ENCODE results near the gene RHOG.

The RHOG gene

DNA sequence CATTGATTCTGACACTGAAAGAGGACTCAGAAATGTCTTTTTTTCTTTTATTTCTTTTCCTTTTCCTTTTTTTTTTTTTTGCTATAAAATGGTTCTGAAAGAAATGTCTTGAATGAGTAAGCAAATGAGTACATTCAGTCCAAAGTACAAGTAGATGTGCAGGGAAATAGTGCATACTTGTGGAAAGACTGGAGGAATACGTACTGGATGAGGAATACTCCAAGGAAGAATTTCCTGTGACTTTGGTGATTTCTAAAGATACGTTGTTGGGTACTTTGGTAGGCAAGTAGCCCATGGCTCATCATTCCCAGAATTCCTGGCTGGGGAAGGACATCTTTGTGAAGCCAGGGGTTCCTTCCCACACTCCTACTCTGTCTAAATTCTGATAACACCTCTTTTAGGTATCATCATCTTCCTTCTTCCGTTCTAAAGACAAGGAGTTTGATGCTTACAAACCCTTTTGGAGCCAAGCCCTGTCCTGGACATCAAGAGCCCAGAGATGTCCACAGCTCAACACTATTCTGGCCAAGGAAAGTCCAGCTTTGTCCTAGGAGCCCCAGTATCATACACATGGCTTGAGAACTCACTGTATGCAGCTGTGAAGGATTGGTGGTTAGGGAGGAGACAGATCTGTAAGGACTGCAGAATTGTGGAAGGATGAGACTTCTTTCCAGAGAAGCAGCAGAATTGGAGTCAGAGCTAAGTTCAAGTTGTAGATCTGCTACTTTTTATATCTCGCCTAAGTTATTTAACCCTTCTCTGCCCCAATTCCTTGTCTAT, 38.6 kb downstream of the RHOG start:
- TF ChIP-seq, protein P1, sequence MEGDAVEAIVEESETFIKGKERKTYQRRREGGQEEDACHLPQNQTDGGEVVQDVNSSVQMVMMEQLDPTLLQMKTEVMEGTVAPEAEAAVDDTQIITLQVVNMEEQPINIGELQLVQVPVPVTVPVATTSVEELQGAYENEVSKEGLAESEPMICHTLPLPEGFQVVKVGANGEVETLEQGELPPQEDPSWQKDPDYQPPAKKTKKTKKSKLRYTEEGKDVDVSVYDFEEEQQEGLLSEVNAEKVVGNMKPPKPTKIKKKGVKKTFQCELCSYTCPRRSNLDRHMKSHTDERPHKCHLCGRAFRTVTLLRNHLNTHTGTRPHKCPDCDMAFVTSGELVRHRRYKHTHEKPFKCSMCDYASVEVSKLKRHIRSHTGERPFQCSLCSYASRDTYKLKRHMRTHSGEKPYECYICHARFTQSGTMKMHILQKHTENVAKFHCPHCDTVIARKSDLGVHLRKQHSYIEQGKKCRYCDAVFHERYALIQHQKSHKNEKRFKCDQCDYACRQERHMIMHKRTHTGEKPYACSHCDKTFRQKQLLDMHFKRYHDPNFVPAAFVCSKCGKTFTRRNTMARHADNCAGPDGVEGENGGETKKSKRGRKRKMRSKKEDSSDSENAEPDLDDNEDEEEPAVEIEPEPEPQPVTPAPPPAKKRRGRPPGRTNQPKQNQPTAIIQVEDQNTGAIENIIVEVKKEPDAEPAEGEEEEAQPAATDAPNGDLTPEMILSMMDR (IDR thresholded peaks at IDR 0.05): no peak
- H3K27ac Mint-ChIP-seq: peak overlapping the region; percentile 96
- no peak for DNase-seq
- no peaks in the 10 kb centered on the region for H3K27me3 Mint-ChIP-seq (ENCODE audit: low read depth, poor library complexity)
- H3K9me3 Mint-ChIP-seq: peaks cover 5% of the 10 kb centered on the region
- no peaks in the 10 kb centered on the region for H3K36me3 Mint-ChIP-seq (ENCODE audit: low read depth)
- peaks cover 13% of the 10 kb centered on the region for H3K4me1 Mint-ChIP-seq
- H3K4me3 Mint-ChIP-seq: no peak overlapping the region

DNA sequence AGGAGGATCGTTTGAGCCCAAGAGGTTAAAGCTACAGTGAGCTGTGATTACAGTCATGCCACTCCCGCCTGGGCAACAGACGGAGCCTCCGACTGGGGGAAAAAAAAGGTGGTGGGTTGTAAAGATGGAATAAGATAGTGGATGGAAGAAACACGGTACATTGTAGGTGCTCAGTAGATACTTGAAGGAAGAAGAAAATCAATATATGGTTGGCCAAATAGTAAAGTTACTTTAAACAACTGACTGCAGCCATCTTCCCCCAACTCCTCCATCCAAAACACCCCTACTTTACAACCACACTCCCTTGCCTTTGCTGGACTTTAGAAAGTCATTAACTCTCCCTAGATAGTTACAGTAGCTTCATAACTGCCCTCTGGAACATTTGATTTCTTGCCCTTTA, 40.9 kb downstream of the RHOG start:
- peaks cover 5% of the 10 kb centered on the region for H3K9me3 Mint-ChIP-seq

DNA sequence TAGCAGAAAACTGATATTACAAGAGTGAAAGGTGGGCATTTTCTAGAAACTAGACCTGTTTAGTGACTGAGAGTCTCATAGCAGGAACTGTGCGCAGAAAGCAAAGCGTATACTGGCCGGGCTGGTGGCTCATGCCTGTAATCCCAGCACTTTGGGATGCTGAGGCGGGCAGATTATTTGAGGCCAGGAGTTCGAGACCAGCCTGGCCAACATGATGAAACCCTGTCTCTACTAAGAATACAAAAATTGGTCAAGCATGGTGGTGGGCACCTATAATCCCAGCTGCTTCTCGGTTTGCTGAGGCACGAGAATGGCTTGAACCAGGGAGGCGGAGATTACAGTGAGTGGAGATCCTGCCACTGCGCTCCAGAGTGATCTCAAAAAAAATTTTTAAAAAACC, 41.6 kb downstream of the RHOG start:
- Mint-ChIP-seq H3K9me3 (peaks cover 5% of the 10 kb centered on the region), H3K36me3 (ENCODE audit: low read depth) (peaks cover 22% of the 10 kb centered on the region), H3K27ac (no peak overlapping the region), H3K27me3 (ENCODE audit: low read depth, poor library complexity) (no peaks in the 10 kb centered on the region), H3K4me1 (peaks cover 29% of the 10 kb centered on the region), H3K4me3 (no peak overlapping the region)
- DNase-seq: no peak
- TF ChIP-seq, protein P1 (IDR thresholded peaks at IDR 0.05): no peak

More for the DNA sequence above, 40.9 kb downstream of the RHOG start:
- no peak overlapping the region for H3K27ac Mint-ChIP-seq
- H3K36me3 Mint-ChIP-seq (ENCODE audit: low read depth): peaks cover 15% of the 10 kb centered on the region
- no peak overlapping the region for H3K4me3 Mint-ChIP-seq
- DNase-seq: no peak
- H3K4me1 Mint-ChIP-seq: peaks cover 31% of the 10 kb centered on the region
- TF ChIP-seq, protein P1 (IDR thresholded peaks at IDR 0.05): no peak
- H3K27me3 Mint-ChIP-seq (ENCODE audit: low read depth, poor library complexity): no peaks in the 10 kb centered on the region

DNA sequence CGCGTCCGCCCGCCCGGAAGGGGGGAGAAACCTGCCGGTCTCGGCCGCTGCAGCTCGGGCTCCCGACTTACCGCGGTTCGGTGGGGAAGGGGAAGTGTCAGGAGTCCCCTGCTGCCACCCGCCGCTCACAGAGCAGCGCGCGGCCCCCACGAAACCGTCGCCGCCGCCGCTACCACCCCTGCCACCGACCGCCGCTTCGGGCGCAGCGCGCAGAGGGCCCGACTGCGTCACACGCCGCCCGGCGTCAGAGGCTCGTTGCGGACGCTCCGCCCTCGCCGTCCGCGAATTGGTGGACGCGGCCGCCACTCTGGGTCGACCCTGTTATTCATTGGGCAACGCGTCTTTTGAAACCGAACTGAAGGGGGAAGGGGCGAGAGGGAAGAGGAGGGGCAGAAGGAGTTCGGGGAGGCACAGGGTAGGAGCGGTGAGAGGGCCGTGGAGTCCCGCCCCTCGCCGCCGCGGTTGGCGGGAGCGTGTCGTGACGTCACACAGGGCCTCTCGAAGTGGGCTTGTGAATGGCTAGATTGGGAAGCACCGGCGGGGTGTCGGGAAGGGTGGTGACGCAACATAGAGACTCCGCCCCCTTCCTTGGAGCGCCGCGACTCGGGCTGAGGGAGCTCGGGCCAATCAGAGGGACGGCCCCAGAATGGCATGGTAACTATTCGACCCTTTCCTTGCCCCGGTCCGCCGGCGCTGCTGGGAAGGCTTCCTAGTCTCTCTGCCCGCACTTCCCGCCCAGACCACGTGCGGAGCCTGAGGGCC, 43.2 kb downstream of the RHOG start, which contains the start of gene NUP98:
Gene NUP98, minus strand, starts transcription at position 226 of the 762 bp plus-strand sequence. CDS start 15,437 bp downstream, outside the sequence.
- H3K9me3 Mint-ChIP-seq: peaks cover 5% of the 10 kb centered on the region
- H3K27me3 Mint-ChIP-seq (ENCODE audit: low read depth, poor library complexity): no peaks in the 10 kb centered on the region
- H3K27ac Mint-ChIP-seq: peak within 1 kb of the TSS; percentile 98
- H3K36me3 Mint-ChIP-seq (ENCODE audit: low read depth): peaks cover 39% of the 10 kb centered on the region
- H3K4me1 Mint-ChIP-seq: peaks cover 25% of the 10 kb centered on the region
- TF ChIP-seq, protein P1 (IDR thresholded peaks at IDR 0.05): no peak
- peak within 1 kb of the TSS; percentile 94 for H3K4me3 Mint-ChIP-seq
- peak; percentile 99 for DNase-seq

DNA sequence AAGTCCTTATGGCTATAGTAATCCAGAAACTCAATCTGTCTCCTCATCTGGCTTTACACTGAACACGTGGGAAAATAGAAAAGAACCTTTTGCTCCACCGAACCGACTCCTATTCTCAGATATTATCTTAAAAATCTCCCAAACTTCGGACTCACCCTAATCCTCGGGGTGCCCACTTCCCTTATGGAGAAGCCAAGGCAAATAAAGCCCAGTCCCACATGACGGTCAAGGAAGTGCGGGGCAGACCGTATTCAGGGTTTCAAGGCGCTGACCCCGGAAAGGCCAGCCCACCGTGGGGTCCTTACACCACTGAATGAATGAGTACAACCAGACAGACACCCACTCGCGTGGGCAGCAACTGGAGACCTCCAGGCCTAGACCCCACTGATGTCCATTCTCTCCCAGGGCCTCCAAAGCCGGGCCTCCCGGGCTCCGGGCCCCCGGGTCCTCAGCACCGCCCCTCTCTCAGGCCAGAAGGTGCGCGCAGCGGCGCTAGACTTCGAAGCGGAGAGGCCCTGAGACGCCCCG, 43.9 kb downstream of the RHOG start:
- peak overlapping the region; percentile 94 for H3K4me3 Mint-ChIP-seq
- peaks cover 25% of the 10 kb centered on the region for H3K4me1 Mint-ChIP-seq
- no peaks in the 10 kb centered on the region for H3K27me3 Mint-ChIP-seq (ENCODE audit: low read depth, poor library complexity)
- H3K9me3 Mint-ChIP-seq: peaks cover 5% of the 10 kb centered on the region
- H3K36me3 Mint-ChIP-seq (ENCODE audit: low read depth): peaks cover 45% of the 10 kb centered on the region
- TF ChIP-seq, protein P1 (IDR thresholded peaks at IDR 0.05): no peak
- peak overlapping the region; percentile 98 for H3K27ac Mint-ChIP-seq
- DNase-seq: no peak
